Cardiac fibroblast (primary cell): ENCODE data around the gene CCL11.

ENCODE experiments used
- DNase-seq, 2 donors: peaks; one replicate each; pipeline versions ENCODE4 v3.0.0 to v3.0.0-alpha.2; 2010; ENCODE audit warnings: low read depth in 2 of 2
- H3K4me3 ChIP-seq, 2 donors: replicated peaks in 1 of 2; 1 replicate in 1 of 2; 2 replicates in 1 of 2; pipeline ENCODE4 v1.5.1; 2011; ENCODE audit warnings: low read depth in 2 of 2, low read length in 2 of 2, mild to moderate bottlenecking in 2 of 2, moderate library complexity in 1 of 2
- TF ChIP-seq, protein P1 (sequence below): IDR thresholded peaks from one replicate; pipeline ENCODE4 v1.5.1; 2011; ENCODE audit warnings: low read depth, mild to moderate bottlenecking, low read length, inconsistent platforms

Gene CCL11

DNA sequence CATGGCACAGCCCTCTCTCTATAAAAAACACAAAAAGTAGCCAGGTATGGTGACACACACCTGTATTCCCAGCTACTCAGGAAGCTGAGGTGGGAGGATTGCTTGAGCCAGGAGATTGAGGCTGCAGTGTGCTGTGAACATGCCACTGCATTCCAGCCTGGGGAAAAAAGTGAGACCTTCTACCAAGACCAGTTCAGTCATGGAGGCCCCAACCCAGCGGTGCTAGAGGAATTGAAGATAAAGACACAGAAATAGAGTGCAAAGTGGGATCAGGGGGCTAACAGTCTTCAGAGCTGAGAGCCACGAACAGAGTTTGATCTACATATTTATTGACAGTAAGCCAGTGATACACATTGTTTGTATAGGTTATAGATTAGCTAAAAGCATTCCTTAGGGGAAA is 18.1 kb downstream of the CCL11 start:
- no peak for DNase-seq
- H3K4me3 ChIP-seq: no peak overlapping the region
- TF ChIP-seq, protein P1, sequence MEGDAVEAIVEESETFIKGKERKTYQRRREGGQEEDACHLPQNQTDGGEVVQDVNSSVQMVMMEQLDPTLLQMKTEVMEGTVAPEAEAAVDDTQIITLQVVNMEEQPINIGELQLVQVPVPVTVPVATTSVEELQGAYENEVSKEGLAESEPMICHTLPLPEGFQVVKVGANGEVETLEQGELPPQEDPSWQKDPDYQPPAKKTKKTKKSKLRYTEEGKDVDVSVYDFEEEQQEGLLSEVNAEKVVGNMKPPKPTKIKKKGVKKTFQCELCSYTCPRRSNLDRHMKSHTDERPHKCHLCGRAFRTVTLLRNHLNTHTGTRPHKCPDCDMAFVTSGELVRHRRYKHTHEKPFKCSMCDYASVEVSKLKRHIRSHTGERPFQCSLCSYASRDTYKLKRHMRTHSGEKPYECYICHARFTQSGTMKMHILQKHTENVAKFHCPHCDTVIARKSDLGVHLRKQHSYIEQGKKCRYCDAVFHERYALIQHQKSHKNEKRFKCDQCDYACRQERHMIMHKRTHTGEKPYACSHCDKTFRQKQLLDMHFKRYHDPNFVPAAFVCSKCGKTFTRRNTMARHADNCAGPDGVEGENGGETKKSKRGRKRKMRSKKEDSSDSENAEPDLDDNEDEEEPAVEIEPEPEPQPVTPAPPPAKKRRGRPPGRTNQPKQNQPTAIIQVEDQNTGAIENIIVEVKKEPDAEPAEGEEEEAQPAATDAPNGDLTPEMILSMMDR: no peak

GRCh38 chr17:34305061-34305460 is 19.5 kb downstream of the CCL11 start:
- no peak for DNase-seq
- TF ChIP-seq, protein P1: no peak
- H3K4me3 ChIP-seq: no peak overlapping the region

GRCh38 chr17:34305606-34306005 is 20.1 kb downstream of the CCL11 start:
- TF ChIP-seq, protein P1: no peak
- peak; percentile 40 to 41 for DNase-seq
- no peak overlapping the region for H3K4me3 ChIP-seq

DNA sequence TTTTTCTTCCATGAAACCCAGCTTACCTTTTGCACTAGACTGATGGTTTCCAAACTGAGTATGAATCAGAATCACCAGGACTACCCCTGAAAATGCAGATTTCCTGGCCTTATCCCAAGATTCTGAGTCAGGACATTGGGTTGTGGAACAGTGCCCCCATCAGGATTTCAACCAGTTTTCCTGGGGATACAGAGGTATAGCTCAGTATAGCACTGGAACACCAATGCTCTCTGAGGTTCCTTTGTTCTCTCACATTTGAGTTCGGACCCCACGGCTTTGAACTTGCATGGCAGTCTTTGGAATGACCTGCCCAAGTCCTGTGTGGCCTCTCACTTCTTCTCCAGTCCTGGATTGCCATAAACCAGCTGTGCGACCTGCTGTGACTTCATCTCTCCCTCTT is 20.9 kb downstream of the CCL11 start:
- TF ChIP-seq, protein P1: peak; percentile 47
- DNase-seq: peak; percentile 89 to 94
- H3K4me3 ChIP-seq: no peak overlapping the region

- H3K4me3 ChIP-seq: no peak overlapping the region
- TF ChIP-seq, protein P1: no peak
- peak; percentile 86 to 95 for DNase-seq
These were observed 21.6 kb downstream of the CCL11 start for GRCh38 chr17:34307110-34307509.

DNA sequence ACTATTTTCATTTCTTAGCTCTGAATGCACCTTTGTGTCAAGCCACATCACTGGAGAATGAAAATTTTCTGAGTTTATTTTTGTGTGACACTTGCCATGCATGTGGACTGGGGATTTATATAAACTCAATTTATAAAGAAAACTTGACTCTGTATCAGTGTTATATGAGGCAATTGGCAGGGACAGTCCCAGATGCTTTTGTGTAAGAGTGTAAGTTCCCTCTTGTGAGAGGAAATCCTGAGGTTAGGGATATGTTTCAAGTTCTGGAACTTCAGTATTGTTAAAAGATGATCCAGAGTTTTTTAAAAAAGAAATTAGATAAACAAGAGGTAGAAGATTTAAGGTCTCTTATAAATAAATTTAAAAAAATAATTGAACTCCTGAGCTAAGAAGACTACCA is 22.8 kb downstream of the CCL11 start:
- H3K4me3 ChIP-seq: no peak overlapping the region
- DNase-seq: peak in 1 of 2 donors; percentile 63
- TF ChIP-seq, protein P1: no peak

GRCh38 chr17:34311291-34311690 is 25.7 kb downstream of the CCL11 start:
- TF ChIP-seq, protein P1: no peak
- H3K4me3 ChIP-seq: no peak overlapping the region
- no peak for DNase-seq
